HepG2 (cell line): ENCODE data around the gene GFRA1. TPM values are rescaled to one million over a fixed set of nuclear protein-coding genes. Genes with fewer than 3 reads are reported as not detected.

Experiments
- CENPT ChIP-seq: sonication (generic); formaldehyde crosslinking; IDR thresholded peaks from 2 replicates; pipeline ENCODE4 v1.8.0; 2022; ENCODE audit warnings: low read depth, mild to moderate bottlenecking, moderate library complexity, missing genetic modification reagents
- ONECUT2 ChIP-seq: sonication (generic); formaldehyde crosslinking; IDR thresholded peaks from 2 replicates; pipeline ENCODE4 v1.4.0; 2020; ENCODE audit warnings: missing genetic modification reagents
- TSC22D2 ChIP-seq: sonication (generic); formaldehyde crosslinking; IDR thresholded peaks from 2 replicates; pipeline ENCODE4 v1.5.1; 2020; ENCODE audit warnings: missing genetic modification reagents, mild to moderate bottlenecking, borderline replicate concordance
- ZFAT ChIP-seq: sonication (generic); formaldehyde crosslinking; conservative IDR thresholded peaks from 2 replicates; pipeline ENCODE4 v1.8.1; 2023; ENCODE audit warnings: missing genetic modification reagents, inconsistent platforms
- ZNF20 ChIP-seq: sonication (generic); formaldehyde crosslinking; IDR thresholded peaks from 2 replicates; pipeline ENCODE4 v1.4.0; 2020; ENCODE audit warnings: mild to moderate bottlenecking, moderate library complexity, missing genetic modification reagents
- ZNF329 ChIP-seq: sonication (generic); formaldehyde crosslinking; IDR thresholded peaks from 2 replicates; pipeline ENCODE4 v1.9.0; 2021; ENCODE audit warnings: low read depth, mild to moderate bottlenecking, missing genetic modification reagents
- ZNF605 ChIP-seq: sonication (generic); formaldehyde crosslinking; IDR thresholded peaks from 2 replicates; pipeline ENCODE4 v1.8.0; 2022; ENCODE audit warnings: mild to moderate bottlenecking, missing genetic modification reagents
- polyA plus RNA-seq, 8 experiments: library from polyadenylated mRNA; depleted of rRNA in 3 of 8; stranded (reverse) in 7 of 8; unstranded in 1 of 8; fragments of >200 nt; fragmentation: Illumina TruSeq in 4 of 8; extraction: Trizol in 4 of 8; gene quantifications; 2 replicates each; pipeline versions ENCODE4 v1.2.1 to v1.2.3, GENCODE V29; 2011 to 2016; ENCODE audit warnings: low read depth in 4 of 8, missing spikeins in 1 of 8, mixed read lengths in 1 of 8; ENCODE audit not compliant: insufficient read depth in 1 of 8
- total RNA-seq, 5 experiments: library from RNA; depleted of rRNA; stranded (reverse); fragments of >200 nt; fragmentation: Illumina TruSeq; extraction: Trizol; gene quantifications; 2 replicates each; pipeline ENCODE4 v1.2.3, GENCODE V29; 2016; ENCODE audit warnings: low read depth in 1 of 5
- TF ChIP-seq, protein P1 (sequence below): sonication (generic); formaldehyde crosslinking; IDR thresholded peaks from 2 replicates; pipeline ENCODE4 v1.5.1; 2020; ENCODE audit warnings: missing genetic modification reagents, mild to moderate bottlenecking, borderline replicate concordance
- TF ChIP-seq, protein P2 (sequence below): sonication (generic); formaldehyde crosslinking; IDR thresholded peaks from 2 replicates; pipeline ENCODE4 v1.5.1; 2020; ENCODE audit warnings: mild to moderate bottlenecking, missing genetic modification reagents, moderate library complexity
- TF ChIP-seq, protein P3 (sequence below): sonication (generic); formaldehyde crosslinking; IDR thresholded peaks from 2 replicates; pipeline ENCODE4 v1.5.0; 2020; ENCODE audit warnings: mild to moderate bottlenecking, missing genetic modification reagents, borderline replicate concordance
- TF ChIP-seq, protein P4 (sequence below): IDR thresholded peaks from 2 replicates; pipeline ENCODE4 v1.6.1; 2012; ENCODE audit warnings: inconsistent platforms
- TF ChIP-seq, protein P5 (sequence below): sonication (generic); formaldehyde crosslinking; IDR thresholded peaks from 2 replicates; pipeline ENCODE4 v1.4.0; 2020; ENCODE audit warnings: mild to moderate bottlenecking, missing genetic modification reagents

GFRA1 gene
- total and polyA plus RNA-seq, 2 of the 13 experiments (the other 11 are each of a cell fraction or from before 2014, with no cell fraction given): not detected

DNA sequence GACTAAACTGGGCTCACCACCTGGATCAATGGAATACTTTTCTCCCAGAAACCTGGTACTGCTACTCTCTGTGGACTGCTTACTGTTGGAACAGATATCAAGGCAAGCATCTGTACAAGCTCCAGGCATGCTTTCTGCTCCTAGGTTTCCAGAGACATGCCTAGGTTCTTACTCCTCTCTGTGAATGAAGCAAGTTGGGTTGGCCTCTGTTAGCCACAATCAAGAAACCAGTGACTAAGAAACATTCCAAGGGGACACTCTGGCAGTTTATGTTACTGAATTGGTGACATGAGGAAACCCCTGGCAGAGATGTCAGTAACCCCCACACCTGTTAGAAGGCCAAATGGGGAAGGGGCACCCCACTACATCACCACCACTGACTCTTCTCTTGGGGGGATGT, 121.9 kb downstream of the GFRA1 start (continued):
- TF ChIP-seq, protein P1, sequence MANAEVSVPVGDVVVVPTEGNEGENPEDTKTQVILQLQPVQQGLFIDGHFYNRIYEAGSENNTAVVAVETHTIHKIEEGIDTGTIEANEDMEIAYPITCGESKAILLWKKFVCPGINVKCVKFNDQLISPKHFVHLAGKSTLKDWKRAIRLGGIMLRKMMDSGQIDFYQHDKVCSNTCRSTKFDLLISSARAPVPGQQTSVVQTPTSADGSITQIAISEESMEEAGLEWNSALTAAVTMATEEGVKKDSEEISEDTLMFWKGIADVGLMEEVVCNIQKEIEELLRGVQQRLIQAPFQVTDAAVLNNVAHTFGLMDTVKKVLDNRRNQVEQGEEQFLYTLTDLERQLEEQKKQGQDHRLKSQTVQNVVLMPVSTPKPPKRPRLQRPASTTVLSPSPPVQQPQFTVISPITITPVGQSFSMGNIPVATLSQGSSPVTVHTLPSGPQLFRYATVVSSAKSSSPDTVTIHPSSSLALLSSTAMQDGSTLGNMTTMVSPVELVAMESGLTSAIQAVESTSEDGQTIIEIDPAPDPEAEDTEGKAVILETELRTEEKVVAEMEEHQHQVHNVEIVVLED (CRISPR knock-in tag): no peak
- TF ChIP-seq ZNF20 (CRISPR knock-in tag): no peak
- no peak for TF ChIP-seq CENPT (CRISPR knock-in tag)
- no peak for TF ChIP-seq TSC22D2
- no peak for TF ChIP-seq ONECUT2 (CRISPR knock-in tag)
- TF ChIP-seq, protein P2, sequence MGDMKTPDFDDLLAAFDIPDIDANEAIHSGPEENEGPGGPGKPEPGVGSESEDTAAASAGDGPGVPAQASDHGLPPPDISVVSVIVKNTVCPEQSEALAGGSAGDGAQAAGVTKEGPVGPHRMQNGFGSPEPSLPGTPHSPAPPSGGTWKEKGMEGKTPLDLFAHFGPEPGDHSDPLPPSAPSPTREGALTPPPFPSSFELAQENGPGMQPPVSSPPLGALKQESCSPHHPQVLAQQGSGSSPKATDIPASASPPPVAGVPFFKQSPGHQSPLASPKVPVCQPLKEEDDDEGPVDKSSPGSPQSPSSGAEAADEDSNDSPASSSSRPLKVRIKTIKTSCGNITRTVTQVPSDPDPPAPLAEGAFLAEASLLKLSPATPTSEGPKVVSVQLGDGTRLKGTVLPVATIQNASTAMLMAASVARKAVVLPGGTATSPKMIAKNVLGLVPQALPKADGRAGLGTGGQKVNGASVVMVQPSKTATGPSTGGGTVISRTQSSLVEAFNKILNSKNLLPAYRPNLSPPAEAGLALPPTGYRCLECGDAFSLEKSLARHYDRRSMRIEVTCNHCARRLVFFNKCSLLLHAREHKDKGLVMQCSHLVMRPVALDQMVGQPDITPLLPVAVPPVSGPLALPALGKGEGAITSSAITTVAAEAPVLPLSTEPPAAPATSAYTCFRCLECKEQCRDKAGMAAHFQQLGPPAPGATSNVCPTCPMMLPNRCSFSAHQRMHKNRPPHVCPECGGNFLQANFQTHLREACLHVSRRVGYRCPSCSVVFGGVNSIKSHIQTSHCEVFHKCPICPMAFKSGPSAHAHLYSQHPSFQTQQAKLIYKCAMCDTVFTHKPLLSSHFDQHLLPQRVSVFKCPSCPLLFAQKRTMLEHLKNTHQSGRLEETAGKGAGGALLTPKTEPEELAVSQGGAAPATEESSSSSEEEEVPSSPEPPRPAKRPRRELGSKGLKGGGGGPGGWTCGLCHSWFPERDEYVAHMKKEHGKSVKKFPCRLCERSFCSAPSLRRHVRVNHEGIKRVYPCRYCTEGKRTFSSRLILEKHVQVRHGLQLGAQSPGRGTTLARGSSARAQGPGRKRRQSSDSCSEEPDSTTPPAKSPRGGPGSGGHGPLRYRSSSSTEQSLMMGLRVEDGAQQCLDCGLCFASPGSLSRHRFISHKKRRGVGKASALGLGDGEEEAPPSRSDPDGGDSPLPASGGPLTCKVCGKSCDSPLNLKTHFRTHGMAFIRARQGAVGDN (CRISPR knock-in tag): no peak
- no peak for TF ChIP-seq ZNF605 (CRISPR knock-in tag)
- no peak for TF ChIP-seq ZFAT (CRISPR knock-in tag)
- TF ChIP-seq, protein P3, sequence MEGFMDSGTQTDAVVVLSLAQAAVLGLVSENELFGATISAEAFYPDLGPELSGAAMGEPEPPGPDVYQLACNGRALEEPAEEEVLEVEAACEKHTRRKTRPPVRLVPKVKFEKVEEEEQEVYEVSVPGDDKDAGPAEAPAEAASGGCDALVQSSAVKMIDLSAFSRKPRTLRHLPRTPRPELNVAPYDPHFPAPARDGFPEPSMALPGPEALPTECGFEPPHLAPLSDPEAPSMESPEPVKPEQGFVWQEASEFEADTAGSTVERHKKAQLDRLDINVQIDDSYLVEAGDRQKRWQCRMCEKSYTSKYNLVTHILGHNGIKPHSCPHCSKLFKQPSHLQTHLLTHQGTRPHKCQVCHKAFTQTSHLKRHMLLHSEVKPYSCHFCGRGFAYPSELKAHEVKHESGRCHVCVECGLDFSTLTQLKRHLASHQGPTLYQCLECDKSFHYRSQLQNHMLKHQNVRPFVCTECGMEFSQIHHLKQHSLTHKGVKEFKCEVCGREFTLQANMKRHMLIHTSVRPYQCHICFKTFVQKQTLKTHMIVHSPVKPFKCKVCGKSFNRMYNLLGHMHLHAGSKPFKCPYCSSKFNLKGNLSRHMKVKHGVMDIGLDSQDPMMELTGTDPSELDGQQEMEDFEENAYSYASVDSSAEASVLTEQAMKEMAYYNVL (CRISPR knock-in tag): no peak
- TF ChIP-seq ZNF329 (CRISPR knock-in tag): no peak
- TF ChIP-seq, protein P4, sequence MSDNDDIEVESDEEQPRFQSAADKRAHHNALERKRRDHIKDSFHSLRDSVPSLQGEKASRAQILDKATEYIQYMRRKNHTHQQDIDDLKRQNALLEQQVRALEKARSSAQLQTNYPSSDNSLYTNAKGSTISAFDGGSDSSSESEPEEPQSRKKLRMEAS: no peak
- TF ChIP-seq, protein P5, sequence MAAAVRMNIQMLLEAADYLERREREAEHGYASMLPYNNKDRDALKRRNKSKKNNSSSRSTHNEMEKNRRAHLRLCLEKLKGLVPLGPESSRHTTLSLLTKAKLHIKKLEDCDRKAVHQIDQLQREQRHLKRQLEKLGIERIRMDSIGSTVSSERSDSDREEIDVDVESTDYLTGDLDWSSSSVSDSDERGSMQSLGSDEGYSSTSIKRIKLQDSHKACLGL: no peak
